PC-3 (cell line): Measurements from ENCODE around the gene XCL2.

Experiments
- CTCF ChIP-seq: fragments of 300-600 bp; sonication (generic); conservative IDR thresholded peaks from 2 replicates; pipeline ENCODE4 v1.5.1; 2017; ENCODE audit warnings: antibody characterized with exemption, low read depth, mild to moderate bottlenecking, low read length
- EZH2 ChIP-seq: fragments of 300-600 bp; sonication (generic); IDR thresholded peaks from one replicate; pipeline ENCODE4 v1.6.1; 2017; ENCODE audit warnings: antibody characterized with exemption, mild to moderate bottlenecking, low read length; ENCODE audit not compliant: unreplicated experiment

GRCh38 chr1:168555508-168556046 lies 11.8 kb upstream of the XCL2 start:
- TF ChIP-seq CTCF, result no peak
- no peak for TF ChIP-seq EZH2
